ENCODE results near the gene CHMP4A.
A peak's percentile ranks its signal among the peaks of the same experiment; 100 is the strongest.
"Not testable (repeated sequence)": the region's sequence is repeated elsewhere in the genome, so short reads cannot be mapped to it uniquely, and the experiment has no call there.

CHMP4A gene

GRCh38 chr14:24246765-24247212 is 33.5 kb upstream of the CHMP4A start:
- no peak for DNase-seq

GRCh38 chr14:24245350-24245749 is 32.1 kb upstream of the CHMP4A start:
- not testable (repeated sequence) for DNase-seq

GRCh38 chr14:24243336-24243836 is 30.1 kb upstream of the CHMP4A start:
- peak; percentile 43 for DNase-seq

GRCh38 chr14:24241829-24242443 is 28.6 kb upstream of the CHMP4A start:
- peak; percentile 93 for DNase-seq

- no peak for DNase-seq
These were observed 27.0 kb upstream of the CHMP4A start for GRCh38 chr14:24240110-24240918.

- DNase-seq: no peak
These were observed 25.3 kb upstream of the CHMP4A start for GRCh38 chr14:24238527-24239037.

GRCh38 chr14:24238123-24238522 is 24.8 kb upstream of the CHMP4A start:
- no peak for DNase-seq

GRCh38 chr14:24237463-24237955 is 24.2 kb upstream of the CHMP4A start:
- no peak for DNase-seq

- DNase-seq: no peak
These were observed 23.6 kb upstream of the CHMP4A start for GRCh38 chr14:24236689-24237462.

GRCh38 chr14:24235804-24236688 is 22.8 kb upstream of the CHMP4A start:
- no peak for DNase-seq

GRCh38 chr14:24234095-24235005 is 21.1 kb upstream of the CHMP4A start:
- DNase-seq: no peak

- DNase-seq: no peak
These were observed 20.2 kb upstream of the CHMP4A start for GRCh38 chr14:24233538-24233866.

GRCh38 chr14:24232645-24233537 is 19.6 kb upstream of the CHMP4A start, which contains the start of gene GMPR2:
TSS of gene GMPR2 (plus strand) at chr14:24232929. CDS start at chr14:24233254, 325 bp downstream.
- no peak for DNase-seq

- peak; percentile 88 for DNase-seq
These were observed 18.9 kb upstream of the CHMP4A start, which contains the start of gene NEDD8 for GRCh38 chr14:24232121-24232644. TSS of gene NEDD8 (minus strand) at chr14:24232367. CDS start at chr14:24232267, 100 bp downstream.

GRCh38 chr14:24231263-24232120 is 18.2 kb upstream of the CHMP4A start:
- no peak for DNase-seq

- DNase-seq: no peak
These were observed 15.6 kb upstream of the CHMP4A start for GRCh38 chr14:24228902-24229301.

- DNase-seq: no peak
These were observed 13.2 kb upstream of the CHMP4A start for GRCh38 chr14:24226473-24226872.

- no peak for DNase-seq
These were observed 11.4 kb upstream of the CHMP4A start for GRCh38 chr14:24224618-24225071.
